Spleen (tissue), 11 donors: ENCODE data around the gene ADCY1. TPM values are rescaled to one million over a fixed set of nuclear protein-coding genes. Genes with fewer than 3 reads are reported as not detected.

Experiments used
- DNase-seq: peaks from one replicate; pipeline ENCODE4 v3.0.0-alpha.2; 2020
- H3K27ac ChIP-seq, 8 donors: fragments of 200-600 bp; sonication (generic) in 7 of 8; 1 replicate in 4 of 8; 2 replicates in 4 of 8; pipeline versions ENCODE4 v1.5.0 to v1.8.0; 2016 to 2021; ENCODE audit warnings: inconsistent platforms in 4 of 8, mild to moderate bottlenecking in 4 of 8, moderate library complexity in 1 of 8
- H3K27me3 ChIP-seq, 7 donors: fragments of 200-600 bp; sonication (generic) in 6 of 7; replicated peaks in 1 of 7; 1 replicate in 4 of 7; 2 replicates in 3 of 7; pipeline versions ENCODE4 v1.5.0 to v1.8.0; 2016 to 2021; ENCODE audit warnings: inconsistent platforms in 3 of 7, mild to moderate bottlenecking in 1 of 7
- H3K36me3 ChIP-seq, 6 donors: fragments of 200-600 bp; sonication (generic) in 5 of 6; 1 replicate in 4 of 6; 2 replicates in 2 of 6; pipeline versions ENCODE4 v1.5.0 to v1.8.0; 2016 to 2021; ENCODE audit warnings: inconsistent platforms in 2 of 6
- H3K4me1 ChIP-seq, 6 donors: fragments of 200-600 bp; sonication (generic) in 5 of 6; 1 replicate in 3 of 6; 2 replicates in 3 of 6; pipeline versions ENCODE4 v1.5.0 to v1.8.0; 2016 to 2021; ENCODE audit warnings: inconsistent platforms in 3 of 6
- H3K4me3 ChIP-seq, 8 donors: fragments of 200-600 bp; sonication (generic) in 7 of 8; 1 replicate in 4 of 8; 2 replicates in 4 of 8; pipeline versions ENCODE4 v1.5.0 to v1.8.0; 2016 to 2021; ENCODE audit warnings: inconsistent platforms in 4 of 8, mild to moderate bottlenecking in 4 of 8, moderate library complexity in 2 of 8
- H3K9me3 ChIP-seq, 8 donors: fragments of 200-600 bp; sonication (generic) in 7 of 8; 1 replicate in 4 of 8; 2 replicates in 4 of 8; pipeline versions ENCODE4 v1.5.0 to v1.8.0; 2016 to 2021; ENCODE audit warnings: inconsistent platforms in 4 of 8
- CTCF ChIP-seq, 11 experiments: fragments of 200-600 bp in 7 of 11; fragments of 450-650 bp in 4 of 11; sonication (generic) in 4 of 11; IDR thresholded peaks in 8 of 11; conservative IDR thresholded peaks in 3 of 11; 1 replicate in 7 of 11; 2 replicates in 4 of 11; pipeline versions ENCODE4 v1.4.0 to v1.8.0; 2016 to 2021; ENCODE audit warnings: antibody characterized with exemption in 11 of 11, inconsistent platforms in 4 of 11, mild to moderate bottlenecking in 1 of 11
- POLR2A ChIP-seq, 3 donors: fragments of 450-650 bp; IDR thresholded peaks; one replicate each; pipeline ENCODE4 v1.5.1; 2017; ENCODE audit warnings: antibody characterized with exemption in 3 of 3, mild to moderate bottlenecking in 1 of 3
- POLR2AphosphoS5 ChIP-seq, 3 donors: sonication (generic); formaldehyde crosslinking; IDR thresholded peaks; one replicate each; pipeline ENCODE4 v1.5.1; 2017; ENCODE audit warnings: antibody characterized with exemption in 3 of 3
- WGBS, 5 donors: extraction: QIAGEN DNeasy Blood & Tissue Kit in 3 of 5; methylation state at CpG; one replicate each; pipeline versions ENCODE4 v1.1.5 to v1.1.7; 2013 to 2018; 5-methylcytosine and 5-hydroxymethylcytosine counted together
- intact Hi-C: fragments of 100-400 bp; cut with DNase I; formaldehyde crosslinking; loops from one replicate; pipeline ENCODE4 v1.15.0; 2023; ENCODE audit warnings: low total_unique reads
- polyA plus RNA-seq, 3 donors: library from polyadenylated mRNA; stranded (reverse); fragments of 200-250 nt; gene quantifications; one replicate each; pipeline ENCODE4 v1.2.1, GENCODE V29; 2013
- total RNA-seq, 7 donors: library from RNA; depleted of rRNA in 3 of 7; stranded (reverse); fragments of >200 nt in 3 of 7; fragmentation: NEBNext Ultra II Directional in 4 of 7; extraction: Animal tissue kit (Norgen Biotek cat#: 25700) in 4 of 7; gene quantifications; one replicate each; pipeline versions ENCODE4 v1.1.0 to v1.2.1, GENCODE V29; 2016 to 2021
- donor health status: healthy with polysubstance abuse.
- donor health status: DM: no; HTN: no; CAD: no; lungs with moderate emphysema.
- donor health status: DM: no; HTN: no; CAD: no.
- donor health status: Bipolar disorder and iron deficiency.
- donor health status: healthy.
- donor health status: DM: no; HTN: no; CAD: no.
- donor health status: DM: yes; HTN: yes; CAD: no.

ADCY1 gene
- total and polyA plus RNA-seq, 10 donors, result 0.05 to 6.6 (median 1.8) TPM

DNA sequence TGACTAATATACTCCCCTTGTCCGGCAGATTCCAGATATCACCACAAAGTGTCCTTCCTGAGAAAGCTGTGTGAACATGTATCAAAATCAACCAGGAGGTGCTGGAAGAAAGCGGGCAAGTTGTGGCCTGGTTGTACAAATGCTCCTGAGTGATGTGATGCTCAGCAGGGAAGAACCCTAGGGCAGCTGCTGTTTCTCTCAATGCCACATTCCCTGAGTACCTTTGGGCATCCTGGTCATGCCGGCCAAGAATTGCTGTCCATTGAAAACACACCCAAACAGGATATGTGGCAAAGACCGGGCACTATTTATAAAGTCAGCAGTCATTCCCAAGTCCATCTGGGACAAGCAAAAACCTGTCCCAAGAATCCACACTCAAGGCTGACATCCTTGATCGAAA is 7.8 kb upstream of the ADCY1 start:
- Histone ChIP-seq H3K4me1 (no peaks in the 10 kb centered on the region), H3K4me3 (no peak overlapping the region), H3K27me3 (peaks cover 0 to 12% (median 0%) of the 10 kb centered on the region in 7 donors), H3K36me3 (no peaks in the 10 kb centered on the region), H3K27ac (no peak overlapping the region), H3K9me3 (no peaks in the 10 kb centered on the region)
- DNase-seq, result no peak
- no peak for TF ChIP-seq CTCF (IDR thresholded peaks at IDR 0.05 in 8 of 11, conservative IDR thresholded peaks at IDR 0.05 in 3 of 11)
- no peak for TF ChIP-seq POLR2AphosphoS5 (IDR thresholded peaks at IDR 0.05)
- no peak for TF ChIP-seq POLR2A (IDR thresholded peaks at IDR 0.05)
- WGBS, 5 donors, result 67 to 90% (median 84%) methylated on average over 4 to 5 of the region's 5 CpGs
- intact Hi-C loops, result no loop called here

GRCh38 chr7:45566961-45567360 is 7.2 kb upstream of the ADCY1 start:
- intact Hi-C loops, result no loop called here
- no peaks in the 10 kb centered on the region for H3K9me3 ChIP-seq
- no peaks in the 10 kb centered on the region for H3K36me3 ChIP-seq
- TF ChIP-seq CTCF (IDR thresholded peaks at IDR 0.05 in 8 of 11, conservative IDR thresholded peaks at IDR 0.05 in 3 of 11) (no peak), POLR2A (IDR thresholded peaks at IDR 0.05) (no peak), POLR2AphosphoS5 (IDR thresholded peaks at IDR 0.05) (no peak)
- H3K27me3 ChIP-seq, result peaks cover 0 to 18% (median 0%) of the 10 kb centered on the region in 7 donors
- no peak for DNase-seq
- no peaks in the 10 kb centered on the region for H3K4me1 ChIP-seq
- no peak overlapping the region for H3K4me3 ChIP-seq
- no peak overlapping the region for H3K27ac ChIP-seq
- 94 to 98% (median 95%) methylated on average over 4 of the region's 4 CpGs for WGBS, 5 donors

DNA sequence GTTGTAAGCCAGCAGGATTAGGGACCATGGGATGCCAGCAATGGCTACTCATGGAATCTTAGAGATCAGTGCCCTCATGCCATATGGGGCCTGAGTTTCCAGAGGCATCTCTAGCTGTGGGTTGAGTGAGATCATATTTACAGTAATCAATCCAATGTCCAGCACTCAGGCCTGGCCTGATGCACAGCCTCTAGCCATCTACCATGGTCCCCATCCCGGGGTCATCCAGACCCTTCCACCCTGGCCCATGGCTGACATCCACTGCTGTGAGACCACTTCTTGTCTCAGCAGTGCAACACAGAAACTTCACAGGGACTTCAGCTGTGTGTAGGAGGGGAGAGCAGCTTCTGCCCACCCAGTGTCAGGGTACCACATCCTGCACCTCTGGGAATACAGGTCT is 6.5 kb upstream of the ADCY1 start:
- Histone ChIP-seq H3K27me3 (peaks cover 0 to 25% (median 0%) of the 10 kb centered on the region in 7 donors), H3K4me3 (no peak overlapping the region), H3K4me1 (no peaks in the 10 kb centered on the region), H3K9me3 (no peaks in the 10 kb centered on the region), H3K36me3 (no peaks in the 10 kb centered on the region), H3K27ac (no peak overlapping the region)
- DNase-seq, result no peak
- TF ChIP-seq CTCF (IDR thresholded peaks at IDR 0.05 in 8 of 11, conservative IDR thresholded peaks at IDR 0.05 in 3 of 11), result no peak
- TF ChIP-seq POLR2AphosphoS5 (IDR thresholded peaks at IDR 0.05), result no peak
- TF ChIP-seq POLR2A (IDR thresholded peaks at IDR 0.05), result no peak
- intact Hi-C loops, result no loop called here
- 50 to 89% (median 88%) methylated on average over 1 of the region's 1 CpG for WGBS, 5 donors

DNA sequence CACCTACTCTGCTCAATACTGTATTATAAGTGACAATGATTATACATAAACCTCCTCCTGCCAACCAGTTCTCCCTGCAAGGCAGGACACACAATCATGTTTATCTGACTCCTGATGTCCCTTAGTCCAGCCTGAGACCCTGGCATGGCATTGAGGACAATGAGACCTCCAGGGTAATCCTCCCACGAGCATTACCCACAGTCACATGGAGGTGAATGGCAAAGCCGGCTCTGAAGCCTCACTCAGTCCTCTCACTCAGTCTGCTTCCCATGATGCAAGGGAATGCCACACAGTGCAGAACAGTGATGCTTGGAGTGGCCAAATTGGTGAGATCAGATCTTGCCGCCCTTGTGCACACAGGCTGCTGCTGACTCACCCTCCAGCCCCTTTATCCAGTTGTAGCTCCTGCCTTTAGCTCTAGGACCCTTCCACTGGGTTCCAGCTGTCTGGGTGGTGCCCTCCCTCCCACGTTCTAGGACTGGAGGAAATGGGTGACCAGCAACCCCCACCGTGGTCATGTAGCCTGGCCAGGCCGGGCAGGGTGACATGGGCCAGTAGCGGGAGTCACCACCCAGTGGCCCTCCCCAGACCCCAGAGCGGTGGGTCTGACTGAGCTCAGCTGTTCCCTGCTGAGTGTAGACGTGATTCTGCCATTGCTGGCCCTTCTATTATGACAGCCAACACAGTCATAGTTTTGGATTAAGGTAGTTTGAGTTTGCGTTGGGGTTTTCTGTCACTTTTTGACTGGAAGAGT is 5.5 kb upstream of the ADCY1 start:
- peaks cover 0 to 4% (median under 1%) of the 10 kb centered on the region in 6 donors for H3K4me1 ChIP-seq
- TF ChIP-seq POLR2A (IDR thresholded peaks at IDR 0.05) (no peak), CTCF (IDR thresholded peaks at IDR 0.05 in 8 of 11, conservative IDR thresholded peaks at IDR 0.05 in 3 of 11) (no peak), POLR2AphosphoS5 (IDR thresholded peaks at IDR 0.05) (no peak)
- DNase-seq, result no peak
- H3K27ac ChIP-seq, result no peak overlapping the region
- no peaks in the 10 kb centered on the region for H3K36me3 ChIP-seq
- intact Hi-C loops, result no loop called here
- H3K9me3 ChIP-seq, result no peaks in the 10 kb centered on the region
- 71 to 84% (median 78%) methylated on average over 9 to 10 of the region's 10 CpGs for WGBS, 5 donors
- H3K4me3 ChIP-seq, result no peak overlapping the region
- peaks cover 1 to 35% (median 4%) of the 10 kb centered on the region in 7 donors for H3K27me3 ChIP-seq
